Karpas-422 (cell line): Measurements from ENCODE around the gene TMEM163. TPM values are rescaled to one million over a fixed set of nuclear protein-coding genes. Genes with fewer than 3 reads are reported as not detected.

ENCODE experiments used
- DNase-seq: peaks from one replicate; pipeline ENCODE4 v3.0.0-alpha.2; 2015
- H2AFZ ChIP-seq: fragments of 200-600 bp; sonication (generic); 2 replicates; pipeline ENCODE4 v1.6.1; 2014; ENCODE audit warnings: antibody characterized with exemption, low read length, mixed read lengths
- H3K27ac ChIP-seq: fragments of 200-600 bp; sonication (generic); 2 replicates; pipeline ENCODE4 v1.5.1; 2014; ENCODE audit warnings: mild to moderate bottlenecking, low read length, moderate library complexity
- H3K27me3 ChIP-seq: fragments of 200-600 bp; sonication (generic); 2 replicates; pipeline ENCODE4 v1.6.1; 2014; ENCODE audit warnings: low read length, mixed read lengths
- H3K36me3 ChIP-seq: fragments of 200-600 bp; sonication (generic); 2 replicates; pipeline ENCODE4 v1.6.1; 2014; ENCODE audit warnings: low read length, mixed read lengths; ENCODE audit not compliant: insufficient read depth
- H3K4me1 ChIP-seq: fragments of 200-600 bp; sonication (generic); 2 replicates; pipeline ENCODE4 v1.6.1; 2014; ENCODE audit warnings: mild to moderate bottlenecking, low read length, mixed read lengths
- H3K4me2 ChIP-seq: fragments of 200-600 bp; sonication (generic); 2 replicates; pipeline ENCODE4 v1.6.1; 2014; ENCODE audit warnings: low read length, low read depth, mild to moderate bottlenecking; ENCODE audit not compliant: poor library complexity, severe bottlenecking
- H3K4me3 ChIP-seq: fragments of 200-600 bp; sonication (generic); 2 replicates; pipeline ENCODE4 v1.5.1; 2014; ENCODE audit warnings: mild to moderate bottlenecking, antibody characterized with exemption, low read length, mixed read lengths
- H3K79me2 ChIP-seq: fragments of 200-600 bp; sonication (generic); 2 replicates; pipeline ENCODE4 v1.6.1; 2014; ENCODE audit warnings: mild to moderate bottlenecking, low read length, mixed read lengths
- H3K9ac ChIP-seq: fragments of 200-600 bp; sonication (generic); 2 replicates; pipeline ENCODE4 v1.6.0; 2014; ENCODE audit warnings: low read length
- H3K9me2 ChIP-seq: fragments of 200-600 bp; sonication (generic), shearing (Covaris generic); replicated peaks from 2 replicates; pipeline ENCODE4 v1.6.0; 2014; ENCODE audit warnings: mild to moderate bottlenecking, low read length, moderate library complexity; ENCODE audit not compliant: insufficient read depth
- H3K9me3 ChIP-seq: fragments of 300-700, 200-600 bp; sonication (generic); 2 replicates; pipeline ENCODE4 v1.6.1; 2014; ENCODE audit warnings: low read length, mixed read lengths
- H4K20me1 ChIP-seq: fragments of 200-600 bp; sonication (generic); 2 replicates; pipeline ENCODE4 v1.6.1; 2014; ENCODE audit warnings: mild to moderate bottlenecking, antibody characterized with exemption, low read length, low read depth; ENCODE audit not compliant: insufficient read depth
- total RNA-seq: library from RNA; depleted of rRNA; stranded (reverse); fragments of >200 nt; shearing (Covaris generic); gene quantifications from 2 replicates; pipeline ENCODE4 v1.2.3, GENCODE V29; 2014; ENCODE audit warnings: low replicate concordance

Gene TMEM163
- total RNA-seq, 1 experiment from 2014 or later = 4.7 TPM

DNA sequence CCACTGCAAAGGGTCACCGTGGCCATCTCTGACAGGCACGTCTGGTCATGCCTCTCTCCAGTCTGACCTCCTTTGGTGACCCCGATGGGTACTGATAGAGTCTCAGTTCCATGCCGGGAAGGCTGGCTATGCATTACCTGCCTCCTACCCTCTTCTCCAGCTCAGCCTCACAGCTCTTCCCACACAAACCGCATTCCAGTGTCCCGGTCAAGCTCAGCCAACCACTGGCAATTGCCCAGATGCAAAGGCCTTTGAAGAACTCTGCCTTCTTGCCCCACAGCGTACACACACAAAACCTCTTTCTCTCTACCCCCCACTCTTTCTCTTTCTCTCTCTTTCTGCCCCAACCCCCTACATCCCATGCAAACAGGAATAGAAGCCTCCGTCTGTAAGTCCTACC, 37.6 kb downstream of the TMEM163 start:
- Histone ChIP-seq H3K36me3 (no peaks in the 10 kb centered on the region), H3K4me1 (no peaks in the 10 kb centered on the region)

DNA sequence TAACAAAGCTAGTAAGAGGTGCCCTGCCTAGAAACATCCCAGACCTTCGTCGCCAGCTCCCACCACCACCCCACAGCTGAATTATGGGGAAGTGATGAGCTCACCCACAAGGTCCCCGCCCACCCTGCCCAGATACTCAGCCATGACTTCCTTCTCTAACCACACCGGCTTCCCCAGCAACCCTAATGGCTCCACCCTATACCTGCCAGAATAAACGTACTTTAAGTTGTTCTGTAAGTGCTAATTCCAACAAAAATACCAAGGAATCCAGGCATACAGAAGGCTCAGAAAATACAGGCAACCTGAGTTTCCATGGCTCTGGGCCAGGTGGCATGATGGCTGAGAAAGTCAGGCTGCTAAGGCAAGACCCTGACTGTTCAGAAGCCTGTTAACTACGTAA, 39.1 kb downstream of the TMEM163 start:
- H3K4me2 ChIP-seq = no peak overlapping the region
- H3K9me2 ChIP-seq = no peaks in the 10 kb centered on the region
- H3K4me3 ChIP-seq = no peak overlapping the region
- no peaks in the 10 kb centered on the region for H3K4me1 ChIP-seq
- no peaks in the 10 kb centered on the region for H3K9me3 ChIP-seq
- H4K20me1 ChIP-seq = no peaks in the 10 kb centered on the region
- no peaks in the 10 kb centered on the region for H3K79me2 ChIP-seq
- H3K27ac ChIP-seq = no peak overlapping the region
- DNase-seq = no peak
- no peaks in the 10 kb centered on the region for H3K27me3 ChIP-seq
- H2AFZ ChIP-seq = no peak overlapping the region
- H3K9ac ChIP-seq = no peak overlapping the region
- no peaks in the 10 kb centered on the region for H3K36me3 ChIP-seq

More for the DNA sequence above, 37.6 kb downstream of the TMEM163 start:
- H3K27ac ChIP-seq = no peak overlapping the region
- no peak overlapping the region for H3K4me3 ChIP-seq
- no peaks in the 10 kb centered on the region for H3K9me2 ChIP-seq
- DNase-seq = no peak
- H3K9me3 ChIP-seq = no peaks in the 10 kb centered on the region
- H3K79me2 ChIP-seq = no peaks in the 10 kb centered on the region
- H3K4me2 ChIP-seq = no peak overlapping the region
- no peak overlapping the region for H3K9ac ChIP-seq
- no peak overlapping the region for H2AFZ ChIP-seq
- H4K20me1 ChIP-seq = no peaks in the 10 kb centered on the region
- no peaks in the 10 kb centered on the region for H3K27me3 ChIP-seq

DNA sequence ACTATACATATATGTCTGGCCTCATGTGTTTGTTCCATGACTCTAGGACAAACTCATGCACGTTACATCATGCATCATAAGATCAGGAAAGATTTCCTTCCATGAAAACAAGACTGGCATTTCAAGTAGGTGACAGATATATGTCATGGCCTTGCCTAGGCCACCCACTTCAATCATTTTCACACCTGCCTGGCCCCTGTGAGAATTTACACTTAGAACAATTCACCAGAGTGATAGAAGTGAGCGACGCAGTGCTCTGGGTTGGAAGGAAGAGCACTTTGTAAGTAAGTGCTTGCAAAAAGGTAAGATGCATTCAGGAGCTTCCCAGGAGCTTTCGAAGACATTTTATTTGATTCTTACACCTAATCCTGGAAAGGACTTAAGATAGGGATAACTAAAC, 39.5 kb downstream of the TMEM163 start:
- Histone ChIP-seq H3K9me2 (no peaks in the 10 kb centered on the region), H3K9me3 (no peaks in the 10 kb centered on the region), H3K79me2 (no peaks in the 10 kb centered on the region), H3K4me2 (no peak overlapping the region), H3K36me3 (no peaks in the 10 kb centered on the region), H4K20me1 (no peaks in the 10 kb centered on the region), H3K27ac (no peak overlapping the region), H3K27me3 (no peaks in the 10 kb centered on the region), H3K4me3 (no peak overlapping the region), H3K4me1 (no peaks in the 10 kb centered on the region), H2AFZ (no peak overlapping the region), H3K9ac (no peak overlapping the region)
- DNase-seq = no peak

DNA sequence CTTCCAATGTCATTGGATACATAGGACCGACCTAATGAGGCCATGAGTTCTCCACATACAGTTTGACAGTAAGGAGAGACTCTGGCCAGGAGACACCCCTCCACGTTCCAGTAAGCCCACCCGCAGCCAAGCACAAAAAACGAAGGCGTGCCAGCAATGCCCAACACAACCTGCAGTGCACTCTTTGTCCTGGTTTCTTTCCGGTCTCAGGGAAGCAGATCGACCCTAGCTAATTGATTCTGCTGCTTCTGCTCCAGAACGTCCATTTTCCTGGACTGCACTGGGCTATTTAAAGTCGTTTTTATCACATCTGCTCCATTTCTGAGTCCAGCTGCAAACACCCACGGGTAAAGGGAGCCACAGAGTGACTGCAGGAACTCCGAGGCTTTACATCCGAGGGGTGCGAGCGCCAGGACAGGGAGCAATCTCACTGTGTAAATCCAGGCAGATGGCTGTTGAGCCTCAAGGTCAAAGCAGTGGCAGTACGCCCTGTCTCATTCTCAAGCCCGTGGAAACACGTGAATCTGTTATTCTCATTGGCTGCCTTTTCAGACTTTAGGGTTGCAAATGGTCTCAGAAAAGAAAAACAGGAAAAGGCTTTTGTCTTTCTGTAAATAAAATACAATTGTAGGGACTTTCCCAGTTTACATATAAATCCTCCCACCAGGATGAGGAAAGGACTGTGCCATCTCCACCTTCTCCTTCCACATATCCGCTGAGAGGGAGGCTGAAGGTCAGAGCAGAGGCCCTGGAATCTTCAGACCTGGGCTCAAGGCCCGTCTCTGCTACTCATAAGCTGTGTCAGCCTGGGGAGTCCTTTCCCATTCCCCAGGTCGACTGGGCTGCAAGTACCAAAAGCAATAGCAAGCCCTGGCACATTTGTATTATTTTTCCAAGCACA, 40.7 kb downstream of the TMEM163 start:
- H3K36me3 ChIP-seq = no peaks in the 10 kb centered on the region
- H3K9me2 ChIP-seq = no peaks in the 10 kb centered on the region
- no peaks in the 10 kb centered on the region for H3K9me3 ChIP-seq
- no peak overlapping the region for H3K27ac ChIP-seq
- H3K4me2 ChIP-seq = no peak overlapping the region
- no peak overlapping the region for H3K4me3 ChIP-seq
- H3K27me3 ChIP-seq = no peaks in the 10 kb centered on the region
- no peaks in the 10 kb centered on the region for H3K79me2 ChIP-seq
- DNase-seq = no peak
- H2AFZ ChIP-seq = no peak overlapping the region
- H4K20me1 ChIP-seq = no peaks in the 10 kb centered on the region
- H3K9ac ChIP-seq = no peak overlapping the region
- H3K4me1 ChIP-seq = no peaks in the 10 kb centered on the region

DNA sequence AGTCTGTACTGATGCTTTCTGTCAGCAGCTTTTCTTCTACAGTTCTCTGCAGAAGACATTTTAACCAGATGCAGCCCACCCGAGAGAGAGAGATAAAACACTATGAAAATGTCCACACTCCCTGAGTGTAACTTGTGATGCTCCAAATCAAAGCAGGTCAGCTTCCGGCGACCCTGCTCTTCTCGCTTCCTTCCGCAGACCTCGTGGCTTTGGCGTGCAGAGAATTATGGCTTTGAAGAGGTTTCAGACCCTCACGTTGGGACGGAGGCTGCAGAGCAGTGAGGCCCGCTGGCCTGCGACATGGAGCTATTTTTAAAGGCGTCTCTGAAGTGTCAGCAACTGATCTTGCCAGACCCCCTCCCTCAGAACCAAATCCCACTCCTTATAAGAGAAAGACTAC, 41.8 kb downstream of the TMEM163 start:
- H3K4me1 ChIP-seq = no peaks in the 10 kb centered on the region
- no peak for DNase-seq
- no peak overlapping the region for H2AFZ ChIP-seq
- no peaks in the 10 kb centered on the region for H3K79me2 ChIP-seq
- no peak overlapping the region for H3K4me2 ChIP-seq
- no peaks in the 10 kb centered on the region for H3K9me2 ChIP-seq
- no peaks in the 10 kb centered on the region for H4K20me1 ChIP-seq
- H3K36me3 ChIP-seq = no peaks in the 10 kb centered on the region
- H3K4me3 ChIP-seq = no peak overlapping the region
- H3K9me3 ChIP-seq = no peaks in the 10 kb centered on the region
- H3K27ac ChIP-seq = no peak overlapping the region
- H3K27me3 ChIP-seq = no peaks in the 10 kb centered on the region
- no peak overlapping the region for H3K9ac ChIP-seq

DNA sequence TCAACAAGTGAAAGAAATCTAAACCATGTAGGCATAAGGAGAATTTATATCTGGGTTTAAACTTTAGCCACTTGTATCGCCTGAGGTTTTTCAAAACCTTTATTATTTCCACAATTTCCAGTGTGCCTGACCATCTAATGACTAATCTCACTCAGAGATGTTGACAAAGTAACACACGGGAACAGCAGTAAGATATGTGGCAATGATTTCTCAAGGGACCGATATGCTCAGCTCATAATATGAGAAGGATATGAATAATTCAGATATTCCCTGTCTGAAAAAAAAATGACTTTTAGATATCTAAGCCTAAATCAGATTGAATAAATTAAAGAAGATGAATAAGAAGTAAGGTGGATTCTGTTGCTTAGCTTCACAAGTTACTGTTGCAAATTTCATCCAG, 43.5 kb downstream of the TMEM163 start:
- H3K4me2 ChIP-seq = no peak overlapping the region
- no peaks in the 10 kb centered on the region for H4K20me1 ChIP-seq
- no peak overlapping the region for H3K27ac ChIP-seq
- H2AFZ ChIP-seq = no peak overlapping the region
- no peaks in the 10 kb centered on the region for H3K27me3 ChIP-seq
- no peaks in the 10 kb centered on the region for H3K9me2 ChIP-seq
- no peaks in the 10 kb centered on the region for H3K9me3 ChIP-seq
- no peaks in the 10 kb centered on the region for H3K79me2 ChIP-seq
- H3K4me3 ChIP-seq = no peak overlapping the region
- no peaks in the 10 kb centered on the region for H3K36me3 ChIP-seq
- DNase-seq = no peak
- no peak overlapping the region for H3K9ac ChIP-seq
- no peaks in the 10 kb centered on the region for H3K4me1 ChIP-seq

DNA sequence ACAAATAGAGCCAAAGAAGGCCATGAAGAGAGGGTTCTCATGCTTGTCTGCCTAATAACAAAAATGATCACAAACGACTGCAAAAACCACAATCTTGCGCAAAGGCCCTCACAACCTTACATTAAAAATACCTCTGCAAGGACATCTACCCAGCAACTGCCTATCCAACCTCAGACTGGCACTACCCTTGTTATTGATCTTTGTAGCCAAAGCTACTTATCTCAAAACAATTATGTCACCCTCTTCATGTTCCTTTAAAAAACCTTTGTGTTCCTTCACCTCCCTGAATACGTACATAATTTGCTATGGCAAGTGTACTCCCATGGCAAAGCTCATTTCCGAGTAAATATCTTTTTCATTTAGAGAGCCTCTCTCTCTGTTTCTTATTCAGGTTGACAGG, 44.1 kb downstream of the TMEM163 start:
- no peak for DNase-seq
- H3K9ac ChIP-seq = no peak overlapping the region
- no peak overlapping the region for H3K27ac ChIP-seq
- no peaks in the 10 kb centered on the region for H3K27me3 ChIP-seq
- no peak overlapping the region for H3K4me2 ChIP-seq
- H3K9me2 ChIP-seq = no peaks in the 10 kb centered on the region
- no peak overlapping the region for H2AFZ ChIP-seq
- H3K79me2 ChIP-seq = no peaks in the 10 kb centered on the region
- H3K36me3 ChIP-seq = no peaks in the 10 kb centered on the region
- H3K9me3 ChIP-seq = no peaks in the 10 kb centered on the region
- no peak overlapping the region for H3K4me3 ChIP-seq
- no peaks in the 10 kb centered on the region for H4K20me1 ChIP-seq
- H3K4me1 ChIP-seq = no peaks in the 10 kb centered on the region

DNA sequence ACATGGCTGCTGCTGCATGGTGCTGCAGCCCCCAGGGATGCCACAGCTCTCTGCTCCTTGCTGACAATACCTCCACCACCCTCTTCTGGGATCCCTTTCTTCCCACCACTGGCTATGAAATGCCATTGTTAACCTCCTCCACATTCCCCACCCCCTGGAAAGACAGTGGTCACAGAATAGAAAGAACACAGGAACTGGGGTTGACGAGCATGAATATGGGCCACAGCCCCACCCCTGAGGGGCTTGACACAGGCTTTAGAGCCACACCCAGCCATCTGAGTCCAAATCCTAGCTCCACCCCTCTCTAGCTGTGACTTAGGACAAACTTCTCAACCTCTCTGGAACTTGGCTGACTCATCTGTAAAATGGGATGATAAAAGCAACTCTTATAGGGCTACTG, 47.3 kb downstream of the TMEM163 start:
- Histone ChIP-seq H3K27me3 (no peaks in the 10 kb centered on the region), H4K20me1 (no peaks in the 10 kb centered on the region), H3K9me2 (no peaks in the 10 kb centered on the region), H3K9me3 (no peaks in the 10 kb centered on the region), H3K4me3 (no peak overlapping the region), H3K4me1 (no peaks in the 10 kb centered on the region), H3K79me2 (no peaks in the 10 kb centered on the region), H3K4me2 (no peak overlapping the region), H3K27ac (no peak overlapping the region), H3K9ac (no peak overlapping the region), H2AFZ (no peak overlapping the region), H3K36me3 (no peaks in the 10 kb centered on the region)
- DNase-seq = no peak
